DND-41 (cell line): ENCODE data around the gene COL4A5.
"Not testable (repeated sequence)": the region's sequence is repeated elsewhere in the genome, so short reads cannot be mapped to it uniquely, and the experiment has no call there.

Experiments
- ATAC-seq: fragments of 200-7000 bp; cut with Tn5 transposase; 3 replicates; pipeline ENCODE4 v1.9.1; 2021; ENCODE audit warnings: low read depth; ENCODE audit not compliant: insufficient read depth
- DNase-seq: peaks from one replicate; pipeline ENCODE4 v3.0.0-alpha.2; 2020
- H2AFZ ChIP-seq: 2 replicates; pipeline ENCODE4 v1.6.0; 2012; ENCODE audit warnings: low read depth, low read length
- H3K27ac ChIP-seq: 2 replicates; pipeline ENCODE4 v1.5.1; 2012; ENCODE audit warnings: low read length, inconsistent platforms
- H3K27me3 ChIP-seq: fragments of 200-600 bp; sonication (generic); 2 replicates; pipeline ENCODE4 v1.6.0; 2012; ENCODE audit warnings: low read length, mild to moderate bottlenecking, inconsistent platforms; ENCODE audit not compliant: insufficient read depth, poor library complexity
- H3K36me3 ChIP-seq: 2 replicates; pipeline ENCODE4 v1.5.1; 2012; ENCODE audit warnings: low read length, inconsistent platforms; ENCODE audit not compliant: insufficient read depth
- H3K4me1 ChIP-seq: 2 replicates; pipeline ENCODE4 v1.5.1; 2012; ENCODE audit warnings: mild to moderate bottlenecking, low read length; ENCODE audit not compliant: insufficient read depth
- H3K4me2 ChIP-seq: 2 replicates; pipeline ENCODE4 v1.6.0; 2012; ENCODE audit warnings: mild to moderate bottlenecking, moderate library complexity, low read length, inconsistent platforms; ENCODE audit not compliant: insufficient read depth
- H3K4me3 ChIP-seq, 2 experiments: fragments of 200-600 bp in 1 of 2; shearing (Covaris generic) in 1 of 2; 2 replicates each; pipeline ENCODE4 v1.5.1; 2012 to 2016; ENCODE audit warnings: inconsistent platforms in 2 of 2, low read length in 2 of 2, mild to moderate bottlenecking in 2 of 2, low read depth in 1 of 2, moderate library complexity in 1 of 2
- H3K79me2 ChIP-seq: 2 replicates; pipeline ENCODE4 v1.6.0; 2012; ENCODE audit warnings: low read length, inconsistent platforms; ENCODE audit not compliant: insufficient read depth
- H3K9ac ChIP-seq: 2 replicates; pipeline ENCODE4 v1.6.0; 2012; ENCODE audit warnings: low read depth, mild to moderate bottlenecking, inconsistent platforms, low read length, moderate library complexity
- H3K9me3 ChIP-seq: 2 replicates; pipeline ENCODE4 v1.5.1; 2012; ENCODE audit warnings: low read length, moderate library complexity, mild to moderate bottlenecking, inconsistent platforms; ENCODE audit not compliant: insufficient read depth, severe bottlenecking
- H4K20me1 ChIP-seq: 2 replicates; pipeline ENCODE4 v1.6.0; 2012; ENCODE audit warnings: low read length; ENCODE audit not compliant: insufficient read depth
- EZH2 ChIP-seq: IDR thresholded peaks from 3 replicates; pipeline ENCODE4 v1.6.1; 2012; ENCODE audit warnings: borderline replicate concordance, low read depth, mild to moderate bottlenecking, moderate library complexity, low read length, inconsistent platforms; ENCODE audit not compliant: severe bottlenecking
- TF ChIP-seq, protein P1 (sequence below): IDR thresholded peaks from 2 replicates; pipeline ENCODE4 v1.5.1; 2012; ENCODE audit warnings: borderline replicate concordance, low read length, moderate library complexity, mild to moderate bottlenecking; ENCODE audit not compliant: poor library complexity, severe bottlenecking; ENCODE audit errors: extremely low read depth

COL4A5 gene

GRCh38 chrX:108473979-108474378 is 34.3 kb downstream of the COL4A5 start:
- Histone ChIP-seq H3K4me1 (no peaks in the 10 kb centered on the region), H3K4me3 (no peak overlapping the region), H4K20me1 (no peaks in the 10 kb centered on the region), H3K27ac (no peak overlapping the region), H3K36me3 (no peaks in the 10 kb centered on the region), H3K79me2 (no peaks in the 10 kb centered on the region), H3K9ac (no peak overlapping the region), H3K9me3 (no peaks in the 10 kb centered on the region), H3K4me2 (no peak overlapping the region), H3K27me3 (no peaks in the 10 kb centered on the region), H2AFZ (no peak overlapping the region)
- no peak for ATAC-seq
- TF ChIP-seq, protein P1, sequence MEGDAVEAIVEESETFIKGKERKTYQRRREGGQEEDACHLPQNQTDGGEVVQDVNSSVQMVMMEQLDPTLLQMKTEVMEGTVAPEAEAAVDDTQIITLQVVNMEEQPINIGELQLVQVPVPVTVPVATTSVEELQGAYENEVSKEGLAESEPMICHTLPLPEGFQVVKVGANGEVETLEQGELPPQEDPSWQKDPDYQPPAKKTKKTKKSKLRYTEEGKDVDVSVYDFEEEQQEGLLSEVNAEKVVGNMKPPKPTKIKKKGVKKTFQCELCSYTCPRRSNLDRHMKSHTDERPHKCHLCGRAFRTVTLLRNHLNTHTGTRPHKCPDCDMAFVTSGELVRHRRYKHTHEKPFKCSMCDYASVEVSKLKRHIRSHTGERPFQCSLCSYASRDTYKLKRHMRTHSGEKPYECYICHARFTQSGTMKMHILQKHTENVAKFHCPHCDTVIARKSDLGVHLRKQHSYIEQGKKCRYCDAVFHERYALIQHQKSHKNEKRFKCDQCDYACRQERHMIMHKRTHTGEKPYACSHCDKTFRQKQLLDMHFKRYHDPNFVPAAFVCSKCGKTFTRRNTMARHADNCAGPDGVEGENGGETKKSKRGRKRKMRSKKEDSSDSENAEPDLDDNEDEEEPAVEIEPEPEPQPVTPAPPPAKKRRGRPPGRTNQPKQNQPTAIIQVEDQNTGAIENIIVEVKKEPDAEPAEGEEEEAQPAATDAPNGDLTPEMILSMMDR, result no peak
- TF ChIP-seq EZH2, result no peak
- DNase-seq, result no peak

GRCh38 chrX:108481528-108481927 is 41.9 kb downstream of the COL4A5 start:
- H3K27ac ChIP-seq, H4K20me1 ChIP-seq, H3K79me2 ChIP-seq, DNase-seq, H3K9ac ChIP-seq, ATAC-seq, H3K36me3 ChIP-seq, H3K9me3 ChIP-seq, H3K4me2 ChIP-seq, H3K27me3 ChIP-seq, H2AFZ ChIP-seq, H3K4me1 ChIP-seq, H3K4me3 ChIP-seq: not testable (repeated sequence)

- Histone ChIP-seq H3K36me3 (no peaks in the 10 kb centered on the region), H3K4me2 (no peak overlapping the region), H2AFZ (no peak overlapping the region), H4K20me1 (no peaks in the 10 kb centered on the region), H3K27ac (no peak overlapping the region), H3K27me3 (no peaks in the 10 kb centered on the region), H3K9me3 (no peaks in the 10 kb centered on the region), H3K9ac (no peak overlapping the region), H3K79me2 (no peaks in the 10 kb centered on the region), H3K4me3 (no peak overlapping the region), H3K4me1 (no peaks in the 10 kb centered on the region)
- TF ChIP-seq, protein P1, result no peak
- TF ChIP-seq EZH2, result no peak
- ATAC-seq (no peak), DNase-seq (no peak)
Measured at GRCh38 chrX:108484251-108484650, 44.6 kb downstream of the COL4A5 start.

GRCh38 chrX:108485960-108486359 is 46.3 kb downstream of the COL4A5 start:
- DNase-seq, result no peak
- Histone ChIP-seq H3K27me3 (no peaks in the 10 kb centered on the region), H3K4me3 (no peak overlapping the region), H3K9ac (no peak overlapping the region), H3K36me3 (no peaks in the 10 kb centered on the region), H3K9me3 (no peaks in the 10 kb centered on the region), H3K4me2 (no peak overlapping the region), H2AFZ (no peak overlapping the region), H3K79me2 (no peaks in the 10 kb centered on the region), H3K4me1 (no peaks in the 10 kb centered on the region), H3K27ac (no peak overlapping the region), H4K20me1 (no peaks in the 10 kb centered on the region)
- TF ChIP-seq, protein P1, result no peak
- no peak for TF ChIP-seq EZH2
- no peak for ATAC-seq
